NT2/D1 (cell line): Measurements from ENCODE around the gene DNAH5.

ENCODE experiments used
- DNase-seq: peaks from one replicate; pipeline ENCODE4 v3.0.0-alpha.2; 2011; ENCODE audit warnings: low read depth, low spot score
- H3K27me3 ChIP-seq: 2 replicates; pipeline ENCODE4 v1.6.0; 2011; ENCODE audit warnings: mild to moderate bottlenecking; ENCODE audit not compliant: insufficient read length, insufficient read depth
- H3K36me3 ChIP-seq: 2 replicates; pipeline ENCODE4 v1.6.1; 2011; ENCODE audit warnings: mild to moderate bottlenecking, low read length, mixed read lengths; ENCODE audit not compliant: insufficient read depth, insufficient read length
- H3K4me1 ChIP-seq: 2 replicates; pipeline ENCODE4 v1.5.1; 2011; ENCODE audit not compliant: insufficient read depth, insufficient read length
- H3K4me3 ChIP-seq: 2 replicates; pipeline ENCODE4 v1.5.1; 2011; ENCODE audit warnings: low read depth; ENCODE audit not compliant: insufficient read length
- H3K9ac ChIP-seq: 2 replicates; pipeline ENCODE4 v1.6.0; 2011; ENCODE audit warnings: low read depth; ENCODE audit not compliant: insufficient read length
- H3K9me3 ChIP-seq: 2 replicates; pipeline ENCODE4 v1.5.1; 2011; ENCODE audit warnings: mild to moderate bottlenecking, low read length; ENCODE audit not compliant: insufficient read depth
- SUZ12 ChIP-seq: IDR thresholded peaks from 2 replicates; pipeline ENCODE4 v1.6.1; 2011; ENCODE audit not compliant: insufficient read length, insufficient read depth; ENCODE audit errors: extremely low read depth
- YY1 ChIP-seq: IDR thresholded peaks from 2 replicates; pipeline ENCODE4 v1.6.1; 2011; ENCODE audit not compliant: insufficient read length, insufficient read depth
- ZNF274 ChIP-seq: IDR thresholded peaks from 2 replicates; pipeline ENCODE4 v1.6.1; 2011; ENCODE audit warnings: mild to moderate bottlenecking, low read depth, low read length

Gene DNAH5

DNA sequence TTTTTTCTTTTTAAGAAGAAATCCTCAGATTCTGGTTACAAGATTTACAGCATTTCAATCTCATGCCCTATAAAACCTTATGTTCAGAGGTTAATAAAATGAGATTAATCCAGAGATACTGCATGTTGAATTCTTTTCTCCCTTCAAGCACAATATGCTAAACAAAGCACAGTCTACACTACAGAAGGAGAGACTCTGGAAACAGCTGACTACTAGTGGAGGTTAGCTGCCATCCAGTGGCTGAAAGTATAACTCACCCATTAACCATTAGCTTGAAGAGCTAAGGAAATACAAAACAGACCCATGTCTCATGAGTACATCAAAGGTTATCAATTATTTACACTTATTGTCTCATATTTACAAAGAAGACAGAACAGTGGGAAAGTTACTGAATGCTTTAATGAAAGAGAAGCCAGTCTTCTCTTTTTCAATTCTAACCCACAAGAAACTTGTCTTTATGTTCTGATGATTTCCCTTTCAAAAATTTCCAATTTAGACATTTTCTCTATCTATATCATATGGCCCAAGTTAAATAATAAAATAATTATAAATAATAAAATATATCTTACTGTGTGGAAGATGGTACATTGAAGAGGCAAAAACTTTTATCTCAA, 12.7 kb upstream of the DNAH5 start:
- Histone ChIP-seq H3K36me3 (no peaks in the 10 kb centered on the region), H3K4me1 (no peaks in the 10 kb centered on the region), H3K4me3 (no peak overlapping the region), H3K27me3 (no peaks in the 10 kb centered on the region), H3K9ac (no peak overlapping the region), H3K9me3 (no peaks in the 10 kb centered on the region)
- peak; percentile 47 for DNase-seq
- TF ChIP-seq SUZ12 (no peak), ZNF274 (no peak), YY1 (no peak)

- TF ChIP-seq SUZ12: no peak
- no peak for TF ChIP-seq ZNF274
- TF ChIP-seq YY1: no peak
- Histone ChIP-seq H3K9me3 (no peaks in the 10 kb centered on the region), H3K27me3 (no peaks in the 10 kb centered on the region), H3K4me3 (no peak overlapping the region), H3K9ac (no peak overlapping the region), H3K36me3 (no peaks in the 10 kb centered on the region), H3K4me1 (no peaks in the 10 kb centered on the region)
- DNase-seq: no peak
Observed at GRCh38 chr5:13956471-13956870, 12.0 kb upstream of the DNAH5 start.

DNA sequence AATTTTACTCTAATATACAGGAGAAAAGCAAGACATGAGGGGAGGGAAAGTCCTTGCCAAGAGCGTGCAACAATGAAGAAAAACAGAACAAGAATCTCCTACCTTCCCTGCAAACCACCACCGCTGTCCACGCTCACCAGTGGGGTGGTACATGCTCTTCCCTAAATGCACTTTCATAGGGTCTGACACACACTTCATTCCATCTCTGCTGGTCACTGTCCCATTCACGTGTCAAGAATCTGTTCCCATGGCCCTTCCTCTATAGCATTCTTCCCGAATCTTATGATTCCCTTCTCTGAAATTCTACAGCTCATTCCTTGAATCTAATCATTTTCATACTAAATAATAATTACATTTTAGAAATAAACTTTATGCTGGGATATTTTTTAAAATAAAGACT, 11.4 kb upstream of the DNAH5 start:
- TF ChIP-seq ZNF274: no peak
- Histone ChIP-seq H3K4me3 (no peak overlapping the region), H3K4me1 (no peaks in the 10 kb centered on the region), H3K36me3 (no peaks in the 10 kb centered on the region), H3K9ac (no peak overlapping the region), H3K27me3 (no peaks in the 10 kb centered on the region), H3K9me3 (no peaks in the 10 kb centered on the region)
- no peak for DNase-seq

DNA sequence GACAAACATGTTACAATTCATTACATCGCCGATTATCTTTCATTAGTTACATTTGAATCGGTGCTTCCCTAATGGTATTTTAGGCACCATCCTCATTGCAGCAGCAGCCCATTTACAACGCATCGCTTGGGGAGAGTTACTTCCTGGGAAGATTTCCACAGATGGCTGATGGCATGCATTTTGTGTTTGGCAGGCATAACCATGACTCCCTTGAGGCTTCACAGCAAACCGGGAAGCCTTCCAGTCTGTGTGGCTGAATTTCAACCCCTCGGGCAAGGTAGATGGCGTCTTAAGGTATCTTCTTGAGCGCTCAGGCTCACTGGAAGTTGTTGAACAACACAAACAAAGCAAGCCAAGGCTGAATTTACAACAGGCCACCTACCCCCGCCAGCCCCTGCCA, 1.6 kb upstream of the DNAH5 start:
- Histone ChIP-seq H3K27me3 (no peaks in the 10 kb centered on the region), H3K9ac (no peak overlapping the region), H3K4me3 (no peak overlapping the region), H3K9me3 (no peaks in the 10 kb centered on the region), H3K36me3 (no peaks in the 10 kb centered on the region), H3K4me1 (no peaks in the 10 kb centered on the region)
- no peak for DNase-seq
- TF ChIP-seq ZNF274 (no peak), YY1 (no peak), SUZ12 (no peak)

DNA sequence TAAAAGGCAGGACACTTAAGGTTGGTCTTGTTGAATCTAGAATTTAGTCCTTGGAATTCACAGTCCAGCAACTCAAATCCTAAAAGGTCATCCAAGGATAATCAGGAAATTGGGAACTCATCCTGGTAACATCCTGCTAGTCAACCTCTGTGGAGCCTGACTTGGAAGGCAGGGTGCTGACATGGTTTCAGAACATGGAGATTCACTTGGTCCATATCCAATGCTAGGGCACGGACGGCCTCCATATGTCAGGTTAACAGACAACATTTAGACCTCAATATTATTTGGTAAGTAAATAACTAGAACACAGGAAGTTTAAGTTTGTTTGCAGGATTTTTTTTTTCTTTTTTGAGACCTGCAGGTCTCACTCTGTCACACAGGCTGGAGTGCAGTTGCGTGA, 783 bp upstream of the DNAH5 start:
- no peaks in the 10 kb centered on the region for H3K36me3 ChIP-seq
- H3K4me3 ChIP-seq: no peak overlapping the region
- TF ChIP-seq YY1 (no peak), ZNF274 (no peak), SUZ12 (no peak)
- no peaks in the 10 kb centered on the region for H3K9me3 ChIP-seq
- no peak overlapping the region for H3K9ac ChIP-seq
- no peaks in the 10 kb centered on the region for H3K4me1 ChIP-seq
- H3K27me3 ChIP-seq: no peaks in the 10 kb centered on the region
- DNase-seq: no peak

DNA sequence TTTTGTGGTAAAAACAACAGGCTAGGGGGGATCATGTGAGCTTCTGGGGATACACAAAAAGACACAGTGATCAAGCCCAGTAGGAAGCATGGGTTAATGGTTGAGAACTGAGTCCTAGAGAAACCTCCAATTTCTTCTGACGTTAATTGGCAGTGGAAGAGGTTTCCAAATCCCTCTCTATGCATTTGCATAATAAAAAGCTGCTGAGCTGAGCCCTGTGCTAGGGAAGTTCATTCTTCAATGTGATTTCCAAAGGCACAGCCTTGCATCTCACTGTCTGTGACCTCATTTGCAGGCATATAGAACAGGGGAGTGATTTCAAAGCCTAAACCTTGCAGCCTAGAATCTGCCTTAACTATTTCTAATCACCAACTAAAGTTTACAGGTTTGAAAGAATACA, 812 bp downstream of the DNAH5 start:
- H3K27me3 ChIP-seq: no peaks in the 10 kb centered on the region
- no peaks in the 10 kb centered on the region for H3K9me3 ChIP-seq
- peak; percentile 13 for DNase-seq
- H3K4me3 ChIP-seq: no peak overlapping the region
- no peaks in the 10 kb centered on the region for H3K4me1 ChIP-seq
- H3K9ac ChIP-seq: no peak overlapping the region
- TF ChIP-seq SUZ12 (no peak), ZNF274 (no peak), YY1 (no peak)
- no peaks in the 10 kb centered on the region for H3K36me3 ChIP-seq

DNA sequence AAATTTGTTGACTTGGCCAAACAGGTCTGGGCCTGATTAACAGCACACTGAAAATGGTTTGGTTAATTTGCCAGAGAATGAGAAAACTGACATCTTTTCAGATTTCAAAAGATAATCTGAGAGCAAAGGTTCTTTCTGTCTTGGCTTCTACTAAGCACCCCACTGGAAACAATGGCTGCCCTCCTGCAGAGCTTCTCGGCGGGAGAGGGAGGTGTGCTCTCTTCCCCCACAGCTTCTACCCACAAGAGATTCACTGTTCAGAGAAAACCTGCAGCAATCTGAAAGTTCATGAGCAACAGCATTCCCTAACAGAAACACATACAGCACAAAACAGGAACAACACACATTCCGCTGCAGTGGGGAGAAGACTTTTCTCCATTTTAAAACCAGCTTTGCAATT, 3.0 kb downstream of the DNAH5 start:
- Histone ChIP-seq H3K36me3 (no peaks in the 10 kb centered on the region), H3K9me3 (no peaks in the 10 kb centered on the region), H3K27me3 (no peaks in the 10 kb centered on the region), H3K9ac (no peak overlapping the region), H3K4me1 (no peaks in the 10 kb centered on the region), H3K4me3 (no peak overlapping the region)
- no peak for DNase-seq
- TF ChIP-seq ZNF274 (no peak), YY1 (no peak), SUZ12 (no peak)

- TF ChIP-seq SUZ12: no peak
- TF ChIP-seq ZNF274: no peak
- TF ChIP-seq YY1: no peak
- Histone ChIP-seq H3K9me3 (no peaks in the 10 kb centered on the region), H3K4me3 (no peak overlapping the region), H3K4me1 (no peaks in the 10 kb centered on the region), H3K36me3 (no peaks in the 10 kb centered on the region), H3K27me3 (no peaks in the 10 kb centered on the region), H3K9ac (no peak overlapping the region)
- no peak for DNase-seq
Observed at GRCh38 chr5:13939638-13940037, 4.8 kb downstream of the DNAH5 start.
